PC-3 (cell line): ENCODE data around the gene TFG. TPM values are rescaled to one million over a fixed set of nuclear protein-coding genes. Genes with fewer than 3 reads are reported as not detected.

Experiments used
- ATAC-seq: fragments of 200-7000 bp; cut with Tn5 transposase; 2 replicates; pipeline ENCODE4 v1.9.1; 2020; ENCODE audit warnings: mild to moderate bottlenecking, moderate library complexity
- BruUV-seq: library from RNA; stranded (reverse); fragments of 400-500 nt; replicated peaks from 2 replicates; lab custom pipeline; 2021; lab: Mats Ljungman, UMichigan
- CTCF ChIA-PET: fragments of 300-600 bp; sonication (Branson Sonifier 250); formaldehyde crosslinking; loops from one replicate; lab custom pipeline; 2022; ENCODE audit warnings: antibody characterized with exemption; lab: Charles Lee
- POLR2A ChIA-PET: fragments of 300-600 bp; sonication (Branson Sonifier 250); formaldehyde crosslinking; loops from one replicate; lab custom pipeline; 2022; ENCODE audit warnings: antibody characterized with exemption; ENCODE audit not compliant: unreplicated experiment; lab: Charles Lee
- DNase-seq: peaks from one replicate; pipeline ENCODE4 v3.0.0-alpha.2; 2015
- H2AFZ ChIP-seq: fragments of 300-600 bp; sonication (generic); 2 replicates; pipeline ENCODE4 v1.6.0; 2016; ENCODE audit warnings: antibody characterized with exemption, low read length
- H3F3A ChIP-seq: fragments of 300-600 bp; sonication (generic); one replicate; pipeline ENCODE4 v1.6.0; 2017; ENCODE audit warnings: antibody characterized with exemption, low read length, control low read depth, mild to moderate bottlenecking; ENCODE audit not compliant: unreplicated experiment
- H3K27ac ChIP-seq: fragments of 300-600 bp; sonication (generic); 2 replicates; pipeline ENCODE4 v1.5.1; 2016; ENCODE audit warnings: mild to moderate bottlenecking, low read length
- H3K27me3 ChIP-seq: fragments of 300-600 bp; sonication (generic); 2 replicates; pipeline ENCODE4 v1.6.1; 2016; ENCODE audit warnings: low read length, mixed read lengths
- H3K36me3 ChIP-seq: fragments of 300-600 bp; sonication (generic); 2 replicates; pipeline ENCODE4 v1.6.1; 2016; ENCODE audit warnings: low read depth, mixed run types, low read length, mixed read lengths
- H3K4me1 ChIP-seq: fragments of 300-600 bp; sonication (generic); 2 replicates; pipeline ENCODE4 v1.5.1; 2016; ENCODE audit warnings: low read length; ENCODE audit not compliant: insufficient read depth
- H3K4me2 ChIP-seq: fragments of 300-600 bp; sonication (generic); 2 replicates; pipeline ENCODE4 v1.6.0; 2016; ENCODE audit warnings: low read length
- H3K4me3 ChIP-seq: fragments of 300-600 bp; sonication (generic); 2 replicates; pipeline ENCODE4 v1.5.1; 2016; ENCODE audit warnings: mild to moderate bottlenecking, low read length, mixed read lengths
- H3K79me2 ChIP-seq: fragments of 300-600 bp; sonication (generic); 2 replicates; pipeline ENCODE4 v1.6.1; 2017; ENCODE audit warnings: low read length, mixed read lengths
- H3K9ac ChIP-seq: fragments of 300-600 bp; sonication (generic); 2 replicates; pipeline ENCODE4 v1.6.0; 2016; ENCODE audit warnings: mild to moderate bottlenecking, low read length
- H3K9me2 ChIP-seq: fragments of 300-600 bp; sonication (generic); replicated peaks from 2 replicates; pipeline ENCODE4 v1.6.1; 2016; ENCODE audit warnings: mixed run types, low read length, mixed read lengths
- H3K9me3 ChIP-seq: fragments of 300-600 bp; sonication (generic); 2 replicates; pipeline ENCODE4 v1.6.1; 2016; ENCODE audit warnings: low read length, mixed read lengths
- H4K20me1 ChIP-seq: fragments of 300-600 bp; sonication (generic); 2 replicates; pipeline ENCODE4 v1.6.1; 2016; ENCODE audit warnings: low read length, mixed read lengths
- CTCF ChIP-seq: fragments of 300-600 bp; sonication (generic); conservative IDR thresholded peaks from 2 replicates; pipeline ENCODE4 v1.5.1; 2017; ENCODE audit warnings: antibody characterized with exemption, low read depth, mild to moderate bottlenecking, low read length
- EZH2 ChIP-seq: fragments of 300-600 bp; sonication (generic); IDR thresholded peaks from one replicate; pipeline ENCODE4 v1.6.1; 2017; ENCODE audit warnings: antibody characterized with exemption, mild to moderate bottlenecking, low read length; ENCODE audit not compliant: unreplicated experiment
- EZH2phosphoT487 ChIP-seq: fragments of 300-600 bp; sonication (generic); IDR thresholded peaks from 2 replicates; pipeline ENCODE4 v1.6.1; 2018; ENCODE audit warnings: mild to moderate bottlenecking, antibody characterized with exemption, low read length, borderline replicate concordance
- intact Hi-C: fragments of 100-400 bp; cut with micrococcal nuclease; formaldehyde crosslinking; loops from 2 replicates; pipeline ENCODE4 v1.9.0; 2023
- total RNA-seq: library from RNA; depleted of rRNA; stranded (reverse); fragments of >200 nt; gene quantifications from 2 replicates; pipeline ENCODE4 v1.2.3, GENCODE V29; 2014

TFG gene
- total RNA-seq, 1 experiment from 2014 or later = 97.9 TPM

GRCh38 chr3:100756441-100756840 lies 47.1 kb downstream of the TFG start:
- DNase-seq (no peak), ATAC-seq (no peak)
- TF ChIP-seq CTCF = no peak
- no peak for TF ChIP-seq EZH2
- no peak for TF ChIP-seq EZH2phosphoT487
- Histone ChIP-seq H3K4me3 (no peak overlapping the region), H3K4me1 (no peaks in the 10 kb centered on the region), H3K27me3 (no peaks in the 10 kb centered on the region), H2AFZ (no peak overlapping the region), H3K36me3 (peaks cover 29% of the 10 kb centered on the region), H3K79me2 (no peaks in the 10 kb centered on the region), H3K9me3 (no peaks in the 10 kb centered on the region), H3K4me2 (no peak overlapping the region), H3K9ac (no peak overlapping the region), H3F3A (no peaks in the 10 kb centered on the region), H4K20me1 (no peaks in the 10 kb centered on the region), H3K9me2 (no peaks in the 10 kb centered on the region), H3K27ac (no peak overlapping the region)
- ChIA-PET POLR2A (no interaction called here), CTCF (no interaction called here)
- intact Hi-C loops = no loop called here
- no TSS peak for BruUV-seq

GRCh38 chr3:100759159-100759558 lies 49.9 kb downstream of the TFG start:
- Histone ChIP-seq H3K9me3 (no peaks in the 10 kb centered on the region), H3K4me1 (no peaks in the 10 kb centered on the region), H3K4me2 (no peak overlapping the region), H3K4me3 (no peak overlapping the region), H3K27me3 (no peaks in the 10 kb centered on the region), H3K9ac (no peak overlapping the region), H3K79me2 (no peaks in the 10 kb centered on the region), H3K36me3 (peaks cover 7% of the 10 kb centered on the region; the same call in 1 of the 2 replicates), H3K9me2 (no peaks in the 10 kb centered on the region), H3F3A (no peaks in the 10 kb centered on the region), H3K27ac (no peak overlapping the region), H2AFZ (no peak overlapping the region), H4K20me1 (no peaks in the 10 kb centered on the region)
- DNase-seq (no peak), ATAC-seq (no peak)
- ChIA-PET CTCF (interaction anchor here (1.0 kb wide), 1 partner anchor 296 kb away, joined by 3 read pairs; no protein-coding TSS in a partner anchor), POLR2A (no interaction called here)
- TF ChIP-seq EZH2 (no peak), EZH2phosphoT487 (no peak), CTCF (no peak)
- intact Hi-C loops = no loop called here
- no TSS peak for BruUV-seq

- peaks cover 7% of the 10 kb centered on the region; the same call in 1 of the 2 replicates for H3K36me3 ChIP-seq
- H3K9me2 ChIP-seq = no peaks in the 10 kb centered on the region
- H3K4me3 ChIP-seq = no peak overlapping the region
- ChIA-PET POLR2A (no interaction called here), CTCF (interaction anchor here (1.0 kb wide), 1 partner anchor 297 kb away, joined by 3 read pairs; no protein-coding TSS in a partner anchor)
- no peaks in the 10 kb centered on the region for H3K9me3 ChIP-seq
- no peak overlapping the region for H2AFZ ChIP-seq
- H3K4me2 ChIP-seq = no peak overlapping the region
- no peaks in the 10 kb centered on the region for H3K79me2 ChIP-seq
- no peaks in the 10 kb centered on the region for H4K20me1 ChIP-seq
- DNase-seq (no peak), ATAC-seq (no peak; the same call in 1 of the 2 replicates)
- no peak for TF ChIP-seq CTCF
- no peak for TF ChIP-seq EZH2
- no peak for TF ChIP-seq EZH2phosphoT487
- intact Hi-C loops = no loop called here
- H3K27me3 ChIP-seq = no peaks in the 10 kb centered on the region
- no peaks in the 10 kb centered on the region for H3F3A ChIP-seq
- no peaks in the 10 kb centered on the region for H3K4me1 ChIP-seq
- no peak overlapping the region for H3K27ac ChIP-seq
- no peak overlapping the region for H3K9ac ChIP-seq
- no TSS peak for BruUV-seq
Measured at GRCh38 chr3:100759950-100760349, 50.7 kb downstream of the TFG start.
